ENCODE results near the gene MTOR. TPM values are rescaled to one million over a fixed set of nuclear protein-coding genes. Genes with fewer than 3 reads are reported as not detected.

The MTOR gene
- total and polyA plus RNA-seq, 2 experiments from 2014 or later: 17.2 to 37.7 TPM

DNA sequence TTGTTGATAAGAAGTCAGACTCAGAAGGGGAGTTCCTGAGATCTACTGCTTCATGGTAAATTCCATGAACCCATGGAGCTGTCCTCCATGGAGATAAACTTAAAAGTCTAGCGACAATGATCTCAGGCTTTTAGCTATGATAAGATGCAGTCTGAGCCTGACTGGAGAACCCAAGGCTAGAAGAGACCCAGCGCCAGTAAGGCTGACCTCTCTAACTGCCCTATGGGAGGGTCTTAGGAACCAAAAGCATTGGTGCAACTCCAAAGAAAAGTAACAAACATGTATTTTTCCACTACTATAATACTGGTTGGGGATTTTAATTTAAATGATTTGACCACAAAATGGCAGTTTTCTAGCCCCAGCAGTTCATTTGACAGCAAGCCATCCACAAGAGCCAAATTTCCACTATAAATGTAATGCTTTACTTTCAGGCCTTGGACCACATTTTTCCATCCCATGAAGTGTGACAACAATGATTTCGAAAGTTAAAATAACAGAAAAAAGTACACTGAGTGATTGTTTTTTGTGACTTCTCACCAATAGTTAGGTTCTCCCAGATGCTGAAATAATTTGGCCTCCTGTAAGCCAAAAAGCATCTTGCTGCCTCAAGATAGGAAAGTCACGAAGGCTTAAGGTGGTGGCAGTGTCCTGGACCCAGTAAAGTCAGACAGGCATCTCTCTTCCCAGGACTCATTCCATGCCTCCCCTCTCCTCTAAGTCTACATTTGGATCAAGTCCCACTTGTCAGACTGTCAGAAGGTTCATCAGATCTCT is 119.5 kb downstream of the MTOR start:
- Histone ChIP-seq H3K27me3 (no peaks in the 10 kb centered on the region), H3K9me3 (ENCODE audit: low read depth) (no peaks in the 10 kb centered on the region), H3K4me2 (no peak overlapping the region), H4K20me1 (ENCODE audit: insufficient read depth, poor library complexity, severe bottlenecking) (no peaks in the 10 kb centered on the region), H3K4me3 (no peak overlapping the region), H2AFZ (no peak overlapping the region), H3K4me1 (ENCODE audit: insufficient read depth) (no peaks in the 10 kb centered on the region), H3K79me2 (no peaks in the 10 kb centered on the region), H3K27ac (no peak overlapping the region), H3K36me3 (replicated peaks; ENCODE audit: insufficient read depth, low read depth) (no peaks in the 10 kb centered on the region), H3K9me2 (replicated peaks; ENCODE audit: insufficient read depth) (no peaks in the 10 kb centered on the region)
- WGBS (ENCODE audit: low lambda C conversion rate, missing lambda C conversion rate): 93% methylated on average over 4 of the region's 4 CpGs
- TF ChIP-seq EZH2 (IDR thresholded peaks at IDR 0.05; ENCODE audit: borderline replicate concordance): no peak
- TF ChIP-seq EZH2phosphoT487 (IDR thresholded peaks at IDR 0.05; ENCODE audit: low read depth, severe bottlenecking, unreplicated experiment): no peak
- TF ChIP-seq, protein P1, sequence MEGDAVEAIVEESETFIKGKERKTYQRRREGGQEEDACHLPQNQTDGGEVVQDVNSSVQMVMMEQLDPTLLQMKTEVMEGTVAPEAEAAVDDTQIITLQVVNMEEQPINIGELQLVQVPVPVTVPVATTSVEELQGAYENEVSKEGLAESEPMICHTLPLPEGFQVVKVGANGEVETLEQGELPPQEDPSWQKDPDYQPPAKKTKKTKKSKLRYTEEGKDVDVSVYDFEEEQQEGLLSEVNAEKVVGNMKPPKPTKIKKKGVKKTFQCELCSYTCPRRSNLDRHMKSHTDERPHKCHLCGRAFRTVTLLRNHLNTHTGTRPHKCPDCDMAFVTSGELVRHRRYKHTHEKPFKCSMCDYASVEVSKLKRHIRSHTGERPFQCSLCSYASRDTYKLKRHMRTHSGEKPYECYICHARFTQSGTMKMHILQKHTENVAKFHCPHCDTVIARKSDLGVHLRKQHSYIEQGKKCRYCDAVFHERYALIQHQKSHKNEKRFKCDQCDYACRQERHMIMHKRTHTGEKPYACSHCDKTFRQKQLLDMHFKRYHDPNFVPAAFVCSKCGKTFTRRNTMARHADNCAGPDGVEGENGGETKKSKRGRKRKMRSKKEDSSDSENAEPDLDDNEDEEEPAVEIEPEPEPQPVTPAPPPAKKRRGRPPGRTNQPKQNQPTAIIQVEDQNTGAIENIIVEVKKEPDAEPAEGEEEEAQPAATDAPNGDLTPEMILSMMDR (IDR thresholded peaks at IDR 0.05; ENCODE audit: poor library complexity): no peak
- DNase-seq (ENCODE audit: low spot score): no peak

DNA sequence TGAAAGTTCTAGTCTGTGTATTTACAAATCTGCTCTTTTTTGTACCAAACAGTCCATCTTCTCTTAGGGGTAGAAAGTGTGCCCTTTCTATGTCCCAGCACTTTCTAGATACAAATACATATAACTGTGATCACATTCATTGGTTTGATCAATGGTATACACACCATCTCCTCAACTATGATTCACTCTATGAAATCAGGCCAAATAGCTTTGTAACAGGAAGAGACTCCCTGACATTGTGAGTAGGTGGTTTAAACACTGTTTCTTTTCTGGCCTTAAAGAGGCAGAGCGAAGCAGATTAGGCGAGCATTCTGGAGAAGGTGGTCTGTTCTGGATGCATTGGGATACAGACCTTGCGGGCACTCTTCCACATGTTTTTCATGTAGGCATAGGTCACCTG is 123.4 kb downstream of the MTOR start:
- DNase-seq (ENCODE audit: low spot score): no peak
- Histone ChIP-seq H3K27ac (no peak overlapping the region), H3K27me3 (no peaks in the 10 kb centered on the region), H3K4me1 (ENCODE audit: insufficient read depth) (peaks cover 6% of the 10 kb centered on the region), H3K79me2 (no peaks in the 10 kb centered on the region), H4K20me1 (ENCODE audit: insufficient read depth, poor library complexity, severe bottlenecking) (no peaks in the 10 kb centered on the region), H3K4me3 (no peak overlapping the region), H3K4me2 (no peak overlapping the region), H3K9me2 (replicated peaks; ENCODE audit: insufficient read depth) (no peaks in the 10 kb centered on the region), H2AFZ (no peak overlapping the region), H3K9me3 (ENCODE audit: low read depth) (no peaks in the 10 kb centered on the region), H3K36me3 (replicated peaks; ENCODE audit: insufficient read depth, low read depth) (no peaks in the 10 kb centered on the region)
- 98% methylated on average over 3 of the region's 3 CpGs for WGBS (ENCODE audit: low lambda C conversion rate, missing lambda C conversion rate)
- no peak for TF ChIP-seq EZH2phosphoT487 (IDR thresholded peaks at IDR 0.05; ENCODE audit: low read depth, severe bottlenecking, unreplicated experiment)
- TF ChIP-seq, protein P1 (IDR thresholded peaks at IDR 0.05; ENCODE audit: poor library complexity): no peak
- TF ChIP-seq EZH2 (IDR thresholded peaks at IDR 0.05; ENCODE audit: borderline replicate concordance): no peak

DNA sequence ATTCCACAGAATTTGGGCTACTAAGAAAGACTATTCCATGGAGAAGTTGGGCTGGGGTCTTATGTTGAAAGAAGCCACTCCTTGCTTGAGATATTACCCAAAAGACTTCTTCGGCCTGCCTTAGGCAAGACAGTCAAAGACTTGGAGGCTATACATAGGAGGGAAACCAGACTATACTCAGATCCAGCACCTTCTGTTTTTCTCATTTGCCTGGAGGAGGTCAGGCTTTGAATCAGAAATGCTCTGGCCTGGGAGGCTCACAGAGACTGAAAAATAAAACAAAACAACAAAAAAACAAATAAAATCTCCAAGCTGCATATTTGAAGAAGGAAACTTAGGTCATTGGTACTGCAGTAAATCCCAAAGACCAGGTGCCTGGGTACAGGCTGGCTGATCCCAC is 124.3 kb downstream of the MTOR start:
- no peak overlapping the region for H3K27ac ChIP-seq
- no peaks in the 10 kb centered on the region for H3K27me3 ChIP-seq
- H2AFZ ChIP-seq: no peak overlapping the region
- H3K36me3 ChIP-seq (replicated peaks; ENCODE audit: insufficient read depth, low read depth): no peaks in the 10 kb centered on the region
- H3K9me2 ChIP-seq (replicated peaks; ENCODE audit: insufficient read depth): no peaks in the 10 kb centered on the region
- no peak for DNase-seq (ENCODE audit: low spot score)
- peaks cover 6% of the 10 kb centered on the region for H3K4me1 ChIP-seq (ENCODE audit: insufficient read depth)
- WGBS (ENCODE audit: low lambda C conversion rate, missing lambda C conversion rate): 71% methylated on average over 1 of the region's 1 CpG
- H3K79me2 ChIP-seq: no peaks in the 10 kb centered on the region
- no peaks in the 10 kb centered on the region for H4K20me1 ChIP-seq (ENCODE audit: insufficient read depth, poor library complexity, severe bottlenecking)
- H3K4me3 ChIP-seq: no peak overlapping the region
- no peak overlapping the region for H3K4me2 ChIP-seq
- TF ChIP-seq EZH2 (IDR thresholded peaks at IDR 0.05; ENCODE audit: borderline replicate concordance) (no peak), EZH2phosphoT487 (IDR thresholded peaks at IDR 0.05; ENCODE audit: low read depth, severe bottlenecking, unreplicated experiment) (no peak)
- TF ChIP-seq, protein P1 (IDR thresholded peaks at IDR 0.05; ENCODE audit: poor library complexity): no peak
- H3K9me3 ChIP-seq (ENCODE audit: low read depth): no peaks in the 10 kb centered on the region
